D721Med (cell line): ENCODE results near the gene KDM5D.

Source experiments
- DNase-seq: peaks from one replicate; pipeline ENCODE4 v3.0.0; 2011; ENCODE audit warnings: low spot score; ENCODE audit not compliant: insufficient read length
- FAIRE-seq: peaks from 2 replicates; lab custom pipeline; 2011; peaks lifted over from hg19 to GRCh38; lab: Jason Lieb, UNC
- CTCF ChIP-seq: IDR thresholded peaks from 2 replicates; pipeline ENCODE4 v1.5.1; 2012; ENCODE audit warnings: mild to moderate bottlenecking, control low read depth; ENCODE audit not compliant: insufficient read depth; ENCODE audit errors: missing control alignments

KDM5D gene

GRCh38 chrY:19715226-19715625, 29.3 kb downstream of the KDM5D start:
- TF ChIP-seq CTCF = no peak
- no peak for DNase-seq
- FAIRE-seq = no peak

DNA sequence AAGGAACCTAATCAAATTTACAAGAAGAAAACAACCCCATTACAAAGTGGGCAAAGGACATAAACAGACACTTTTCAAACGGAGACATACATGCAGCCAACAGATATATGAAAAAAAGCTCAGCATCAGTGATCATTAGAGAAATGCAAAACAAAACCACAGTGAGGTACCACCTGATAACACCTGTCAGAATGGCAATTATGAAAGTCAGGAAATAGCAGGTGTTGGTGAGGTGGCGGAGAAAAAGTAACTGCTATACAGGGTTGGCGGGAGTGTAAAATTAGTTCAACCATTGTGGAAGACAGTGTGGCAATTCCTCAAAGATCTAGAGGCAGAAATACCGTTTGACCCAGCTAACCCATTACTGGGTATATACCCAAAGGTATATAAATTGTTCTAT, 31.1 kb downstream of the KDM5D start:
- no peak for TF ChIP-seq CTCF
- no peak for FAIRE-seq
- no peak for DNase-seq

- FAIRE-seq (no peak), DNase-seq (no peak)
Measured at GRCh38 chrY:19706273-19706672, 38.3 kb downstream of the KDM5D start.

DNA sequence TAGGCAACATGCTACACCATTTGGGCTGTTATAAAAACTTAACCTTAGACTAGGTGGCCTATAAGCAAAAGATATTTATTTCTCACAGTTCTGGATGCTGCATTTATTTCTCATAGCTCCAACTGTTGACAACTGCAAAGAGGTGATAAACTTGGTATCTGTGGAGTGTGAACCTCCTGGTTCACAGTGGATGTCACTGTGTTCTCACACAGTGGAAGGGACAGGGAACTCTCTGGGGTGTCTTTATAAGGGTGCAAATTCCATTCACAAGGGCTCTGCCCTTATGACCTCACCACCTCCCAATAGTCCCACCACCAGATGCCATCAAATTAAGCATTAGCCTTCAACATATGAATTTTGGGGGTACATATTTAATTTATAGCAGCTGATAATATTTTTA, 46.0 kb downstream of the KDM5D start:
- no peak for TF ChIP-seq CTCF
- FAIRE-seq (no peak), DNase-seq (no peak)

More at GRCh38 chrY:19706273-19706672, 38.3 kb downstream of the KDM5D start:
- no peak for TF ChIP-seq CTCF

GRCh38 chrY:19680821-19681220, 63.7 kb downstream of the KDM5D start:
- no peak for TF ChIP-seq CTCF
- no peak for DNase-seq
- no peak for FAIRE-seq
